Activated naive CD8-positive, alpha-beta T cell treated with anti-CD3 and anti-CD28 coated beads, Interleukin-2, amount 10 ng/mL, durations not matched to agents 7 days and 5 days (primary cell): ENCODE results near the gene MAFG. TPM values are rescaled to one million over a fixed set of nuclear protein-coding genes. Genes with fewer than 3 reads are reported as not detected.

ENCODE experiments used
- ATAC-seq: fragments of 150-1000 bp; cut with Tn5 transposase; one replicate; pipeline ENCODE4 v1.10.0; 2021; ENCODE audit warnings: low read depth, moderate library complexity
- POLR2A ChIA-PET: fragments of 350-600 bp; sonication (Branson Sonifier 250); formaldehyde crosslinking; loops from one replicate; lab custom pipeline; 2021; ENCODE audit warnings: antibody characterized with exemption; lab: Charles Lee
- DNase-seq: peaks from one replicate; pipeline ENCODE4 v3.0.0; 2021
- H3K27ac Mint-ChIP-seq: one replicate; pipeline ENCODE4 v1.8.0; 2022; ENCODE audit warnings: mild to moderate bottlenecking, mixed read lengths
- H3K27me3 Mint-ChIP-seq: one replicate; pipeline ENCODE4 v1.8.0; 2022; ENCODE audit warnings: mild to moderate bottlenecking, moderate library complexity, mixed read lengths
- H3K36me3 Mint-ChIP-seq: one replicate; pipeline ENCODE4 v1.8.0; 2021; ENCODE audit warnings: mild to moderate bottlenecking, mixed read lengths
- H3K4me1 Mint-ChIP-seq: one replicate; pipeline ENCODE4 v1.8.0; 2021; ENCODE audit warnings: mixed read lengths
- H3K4me3 Mint-ChIP-seq: one replicate; pipeline ENCODE4 v1.8.0; 2022; ENCODE audit warnings: mild to moderate bottlenecking, moderate library complexity, mixed read lengths
- H3K9me3 Mint-ChIP-seq: one replicate; pipeline ENCODE4 v1.8.0; 2021; ENCODE audit warnings: mixed read lengths
- total RNA-seq, 2 experiments: library from RNA; stranded (reverse); gene quantifications; one replicate each; pipeline ENCODE4 v1.2.3, GENCODE V29; 2021

The MAFG gene
- total RNA-seq, 2 experiments from 2014 or later: 18.3 to 20.4 TPM

DNA sequence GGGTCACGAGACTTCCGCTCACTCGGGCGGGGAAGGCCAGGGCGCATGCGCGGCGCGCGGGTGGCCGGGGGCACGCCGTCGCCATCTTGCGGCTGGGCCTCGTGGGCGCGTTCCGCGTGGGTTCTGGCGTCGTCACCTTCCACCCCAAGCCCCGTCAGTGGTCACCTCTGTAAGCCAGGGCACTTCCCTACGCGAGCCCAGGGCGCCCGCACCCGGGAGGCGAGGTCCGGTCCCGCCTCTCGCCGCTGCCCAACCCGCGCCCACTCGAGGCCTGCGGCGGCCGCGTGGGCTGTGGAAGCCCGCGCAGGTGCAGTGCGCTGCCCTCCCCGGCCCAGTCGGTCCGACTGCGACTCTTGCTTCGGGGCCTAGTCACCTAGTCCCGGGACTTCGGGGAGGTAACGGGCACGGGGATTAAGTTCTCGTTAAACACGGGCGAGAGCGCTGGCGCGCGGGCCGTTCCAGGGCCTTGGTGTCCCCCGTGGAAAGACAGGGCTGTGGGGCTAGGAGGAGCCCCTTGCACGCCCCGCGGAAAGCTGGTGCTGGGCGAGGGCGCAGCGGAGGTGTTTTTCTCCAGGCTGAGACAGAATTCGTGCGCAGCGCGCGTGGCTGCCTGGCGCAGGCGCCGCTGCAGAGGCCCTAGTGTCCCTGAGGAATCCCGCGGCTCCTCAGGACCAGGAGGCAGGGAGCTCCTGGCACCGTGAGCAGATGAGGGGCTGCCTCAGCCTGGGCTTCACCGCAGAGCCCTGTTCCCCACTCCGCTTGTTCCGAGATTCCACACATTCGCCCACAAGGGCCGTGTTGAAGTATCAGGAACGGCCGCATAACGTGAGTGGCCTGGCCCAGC, 55.9 kb downstream of the MAFG start:
- Mint-ChIP-seq H3K27me3 (no peaks in the 10 kb centered on the region), H3K36me3 (peaks cover 8% of the 10 kb centered on the region), H3K4me3 (peak overlapping the region; percentile 88), H3K27ac (peak overlapping the region; percentile 97), H3K9me3 (no peaks in the 10 kb centered on the region), H3K4me1 (peaks cover 20% of the 10 kb centered on the region)
- DNase-seq (peak; percentile 99), ATAC-seq (peak; percentile 17)
- POLR2A ChIA-PET: interaction anchor here (0.6 to 3.5 kb wide), 18 partner anchors 8 to 1607 kb away, joined by 3 to 29 read pairs (median 6); partner anchors contain the start of genes ALYREF, ANAPC11, MAFG and MCRIP1

DNA sequence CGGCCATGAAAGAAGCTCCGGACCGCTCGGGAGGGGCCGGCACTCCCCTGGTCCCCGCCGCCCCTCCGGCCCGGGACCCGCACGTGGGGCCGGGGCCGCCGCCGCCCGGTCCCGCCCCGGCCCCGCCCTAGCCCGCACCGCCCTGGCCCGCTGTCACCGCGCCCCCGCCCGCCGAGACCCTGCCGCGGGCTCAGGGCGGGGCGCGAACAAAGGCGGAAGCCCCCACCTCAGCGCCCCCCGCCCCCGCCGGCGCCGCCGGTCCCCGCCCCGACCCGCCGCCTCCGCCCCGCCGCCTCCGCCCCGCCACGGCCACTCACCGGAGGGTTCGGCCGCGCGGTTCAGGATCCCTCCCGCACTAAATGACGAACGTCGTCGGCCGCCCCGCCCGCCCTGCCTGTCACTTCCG, 56.6 kb downstream of the MAFG start, which contains the start of gene ARHGDIA:
TSS of gene ARHGDIA (minus strand) at position 357 of the 406 bp plus-strand sequence. CDS start 1,407 bp downstream, outside the sequence.
- DNase-seq (no peak), ATAC-seq (peak; percentile 55)
- Mint-ChIP-seq H3K36me3 (peaks cover 8% of the 10 kb centered on the region), H3K27ac (peak within 1 kb of the TSS; percentile 97), H3K27me3 (no peaks in the 10 kb centered on the region), H3K4me1 (peaks cover 20% of the 10 kb centered on the region), H3K4me3 (peak within 1 kb of the TSS; percentile 90), H3K9me3 (no peaks in the 10 kb centered on the region)
- POLR2A ChIA-PET: interaction anchor here (1.0 to 3.5 kb wide), 12 partner anchors 9 to 360 kb away, joined by 3 to 29 read pairs (median 7); partner anchors contain the start of genes ALYREF, ANAPC11, ARL16 and HGS

DNA sequence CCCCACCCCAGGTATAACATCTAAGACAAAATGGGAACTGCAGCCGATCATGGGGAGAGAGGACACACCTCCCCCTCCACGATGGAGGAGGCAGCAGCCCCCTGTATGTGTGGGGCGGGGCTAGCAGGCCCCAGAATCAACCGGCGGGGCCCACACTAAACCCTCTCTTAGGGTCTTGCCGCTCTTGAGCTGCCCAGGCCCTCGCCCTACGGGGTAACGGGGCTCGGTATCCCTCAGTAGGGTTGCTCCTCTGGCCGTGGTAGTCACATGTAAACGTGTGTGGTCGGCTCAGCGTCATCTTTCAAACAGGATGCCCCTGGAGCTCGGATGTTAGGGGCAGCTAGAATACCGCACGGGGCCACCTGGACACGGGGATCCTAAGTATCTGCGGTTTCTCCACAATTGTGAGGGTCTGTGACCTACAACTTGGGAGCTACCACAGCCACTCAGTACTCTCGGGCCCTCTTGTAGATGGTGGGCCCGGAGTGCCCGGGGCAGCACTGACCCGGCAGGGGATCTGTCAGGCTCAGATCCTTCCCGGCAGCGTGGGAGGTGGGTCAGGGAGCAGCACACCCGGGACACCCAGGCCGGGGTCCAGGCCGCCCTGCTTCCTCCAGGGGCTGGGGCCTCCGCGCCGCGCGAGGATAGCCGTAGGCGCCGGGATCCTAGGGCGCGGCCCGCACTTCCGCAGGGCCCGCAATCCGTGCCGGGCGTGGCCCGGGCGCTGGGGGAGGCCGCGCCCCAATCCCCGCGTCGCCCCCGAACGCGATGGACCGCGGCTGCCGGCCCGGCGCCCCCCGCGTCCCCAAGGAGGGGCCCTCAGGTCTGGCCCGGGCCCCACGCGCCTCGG, 57.2 kb downstream of the MAFG start:
- POLR2A ChIA-PET: interaction anchor here (0.6 to 3.5 kb wide), 13 partner anchors 9 to 359 kb away, joined by 3 to 29 read pairs (median 5); partner anchors contain the start of genes ALYREF, ANAPC11, ARL16 and HGS
- no peaks in the 10 kb centered on the region for H3K9me3 Mint-ChIP-seq
- peaks cover 11% of the 10 kb centered on the region for H3K36me3 Mint-ChIP-seq
- peak overlapping the region; percentile 91 for H3K27ac Mint-ChIP-seq
- no peaks in the 10 kb centered on the region for H3K27me3 Mint-ChIP-seq
- DNase-seq (peak; percentile 76), ATAC-seq (peak; percentile 46)
- H3K4me3 Mint-ChIP-seq: peak overlapping the region; percentile 90
- H3K4me1 Mint-ChIP-seq: peaks cover 20% of the 10 kb centered on the region

DNA sequence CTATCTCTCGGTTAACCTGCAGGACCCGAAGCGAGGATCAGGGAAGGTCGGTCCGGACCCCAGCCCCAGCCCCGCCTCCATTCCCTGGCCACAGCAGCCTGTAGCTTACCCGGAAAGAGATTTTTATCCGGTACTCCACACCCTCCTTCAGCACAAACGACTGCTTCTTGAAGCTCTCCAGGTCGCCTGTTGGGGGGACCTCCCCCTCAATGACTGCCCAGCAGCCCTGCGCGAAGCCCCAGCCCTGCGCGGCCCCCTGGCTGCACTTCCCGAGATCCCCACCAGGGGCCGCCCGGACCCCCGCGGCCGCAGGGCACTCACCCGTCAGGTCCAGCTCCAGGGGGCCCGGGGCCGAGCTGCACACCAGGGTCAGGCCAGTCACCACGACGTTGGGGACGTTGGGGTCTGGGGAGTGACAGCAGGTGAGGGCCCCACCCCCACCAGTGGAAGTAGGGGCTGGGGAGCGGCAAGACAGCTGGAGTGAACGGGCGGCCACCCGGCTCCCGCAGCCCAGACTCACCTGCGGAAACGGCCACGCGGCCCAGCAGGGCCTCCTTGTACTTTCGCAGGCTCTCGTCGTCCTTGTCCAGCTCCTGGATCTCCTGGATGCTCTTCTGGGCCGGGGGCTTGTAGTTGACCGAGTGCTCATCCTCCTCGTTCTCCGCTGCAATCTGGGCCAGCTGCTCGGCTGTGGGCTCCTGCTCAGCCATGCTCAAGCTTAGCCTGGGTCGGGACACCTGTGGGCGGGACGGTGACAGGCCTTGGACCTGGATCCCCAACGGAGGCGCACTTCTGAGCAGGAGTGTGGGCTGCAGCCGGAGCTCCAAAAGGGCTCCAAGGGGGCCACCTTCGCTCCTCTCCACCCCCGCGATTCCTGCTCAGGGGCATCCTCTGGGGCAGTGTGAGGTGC, 58.1 kb downstream of the MAFG start:
- Mint-ChIP-seq H3K36me3 (peaks cover 11% of the 10 kb centered on the region), H3K4me1 (peaks cover 20% of the 10 kb centered on the region), H3K9me3 (no peaks in the 10 kb centered on the region), H3K4me3 (peak overlapping the region; percentile 90), H3K27me3 (no peaks in the 10 kb centered on the region), H3K27ac (peak overlapping the region; percentile 91)
- POLR2A ChIA-PET: interaction anchor here (0.6 to 3.5 kb wide), 16 partner anchors 8 to 358 kb away, joined by 3 to 29 read pairs (median 5); partner anchors contain the start of genes ALYREF, ANAPC11, ARL16 and HGS
- ATAC-seq: no peak
- peak; percentile 74 for DNase-seq

DNA sequence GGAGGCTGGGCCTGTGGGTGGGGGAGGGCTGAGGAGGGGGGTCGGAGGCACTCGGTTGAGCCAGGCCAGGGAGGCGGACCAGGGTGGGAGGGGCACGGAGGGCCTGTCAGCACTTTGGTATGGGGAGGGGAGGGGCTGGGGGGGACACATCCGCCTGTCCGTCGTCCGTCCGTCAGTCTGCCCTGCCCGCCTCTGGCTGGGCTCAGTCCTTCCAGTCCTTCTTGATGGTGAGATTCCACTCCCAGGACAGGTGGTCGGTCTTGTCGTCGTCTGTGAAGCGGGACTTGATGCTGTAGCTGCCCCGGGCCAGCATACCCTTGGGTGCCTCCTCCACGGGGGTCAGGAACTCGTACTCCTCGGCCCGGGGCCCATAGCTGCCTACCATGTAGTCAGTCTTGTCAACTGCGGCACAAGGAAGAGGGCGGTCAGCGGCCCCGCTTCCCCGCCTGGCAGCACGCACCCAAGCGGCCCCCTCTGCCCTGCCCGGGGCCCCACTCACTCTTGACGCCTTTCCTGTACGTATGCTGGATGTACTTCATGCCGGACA, 58.8 kb downstream of the MAFG start:
- ATAC-seq: no peak
- H3K36me3 Mint-ChIP-seq: peaks cover 11% of the 10 kb centered on the region
- peaks cover 22% of the 10 kb centered on the region for H3K4me1 Mint-ChIP-seq
- POLR2A ChIA-PET: interaction anchor here (0.9 to 3.5 kb wide), 9 partner anchors 7 to 166 kb away, joined by 3 to 29 read pairs (median 10); partner anchors contain the start of genes ALYREF, ANAPC11, MCRIP1 and MRPL12
- no peaks in the 10 kb centered on the region for H3K9me3 Mint-ChIP-seq
- no peak for DNase-seq
- H3K4me3 Mint-ChIP-seq: peak overlapping the region; percentile 90
- no peaks in the 10 kb centered on the region for H3K27me3 Mint-ChIP-seq
- peak overlapping the region; percentile 91 for H3K27ac Mint-ChIP-seq

Other genes starting within 250 kb of the MAFG start
- gene ARL16, start 243.9 kb downstream of the MAFG start, total RNA-seq: 10 to 100 TPM; 17.7 to 19.0 TPM
- gene HGS, start 243.7 kb downstream of the MAFG start, total RNA-seq: 100 to 1,000 TPM; 152 to 164 TPM
- gene MRPL12, start 224.4 kb downstream of the MAFG start, total RNA-seq: 10 to 100 TPM; 55.1 to 59.2 TPM
- 10 to 100 TPM; 22.0 to 25.1 TPM for gene SLC25A10, start 215.5 kb downstream of the MAFG start, total RNA-seq
- not detected for gene GCGR, start 123.6 kb downstream of the MAFG start, total RNA-seq
- gene MCRIP1, start 94.4 kb downstream of the MAFG start, total RNA-seq: 10 to 100 TPM; 56.5 to 58.3 TPM
- gene PPP1R27, start 92.7 kb downstream of the MAFG start, total RNA-seq: not detected
- gene P4HB, start 67.2 kb downstream of the MAFG start, total RNA-seq: 100 to 1,000 TPM; 319 to 347 TPM
- gene ARHGDIA, start 56.4 kb downstream of the MAFG start, total RNA-seq: 100 to 1,000 TPM; 538 to 539 TPM
- gene ALYREF, start 36.1 kb downstream of the MAFG start, total RNA-seq: 100 to 1,000 TPM; 135 to 152 TPM
- gene ANAPC11, start 36.0 kb downstream of the MAFG start, total RNA-seq: 100 to 1,000 TPM; 102 to 106 TPM
- gene NPB, start 25.5 kb downstream of the MAFG start, total RNA-seq: 1 to 10 TPM in 1 of 2 experiments, under 1 TPM in 1; 0.47 to 1.0 TPM
- 10 to 100 TPM; 39.3 to 44.5 TPM for gene PCYT2, start 16.3 kb downstream of the MAFG start, total RNA-seq
- 10 to 100 TPM; 64.8 to 65.2 TPM for gene SIRT7, start 9.6 kb downstream of the MAFG start, total RNA-seq
- 10 to 100 TPM; 12.1 to 17.8 TPM for gene PYCR1, start 9.6 kb upstream of the MAFG start, total RNA-seq
- gene MYADML2, start 19.5 kb upstream of the MAFG start, total RNA-seq: not detected
- gene NOTUM, start 33.5 kb upstream of the MAFG start, total RNA-seq: under 1 TPM; 0.25 to 0.26 TPM
- 10 to 100 TPM; 34.4 to 35.1 TPM for gene ASPSCR1, start 49.9 kb upstream of the MAFG start, total RNA-seq
- gene CENPX, start 95.1 kb upstream of the MAFG start, total RNA-seq: 10 to 100 TPM; 62.0 to 64.7 TPM
- 10 to 100 TPM; 41.6 to 45.1 TPM for gene LRRC45, start 95.6 kb upstream of the MAFG start, total RNA-seq
- 1 to 10 TPM; 6.7 to 7.6 TPM for gene RAC3, start 103.9 kb upstream of the MAFG start, total RNA-seq
- 100 to 1,000 TPM; 110 to 115 TPM for gene DCXR, start 110.0 kb upstream of the MAFG start, total RNA-seq
- gene RFNG, start 124.1 kb upstream of the MAFG start, total RNA-seq: 10 to 100 TPM; 28.7 to 28.8 TPM
- gene GPS1, start 124.2 kb upstream of the MAFG start, total RNA-seq: 10 to 100 TPM; 76.0 to 79.8 TPM
- gene DUS1L, start 138.1 kb upstream of the MAFG start, total RNA-seq: 100 to 1,000 TPM; 126 to 130 TPM
- gene FASN, start 170.5 kb upstream of the MAFG start, total RNA-seq: 100 to 1,000 TPM; 154 to 163 TPM